ENCODE measurements around the gene BRMS1. TPM values are rescaled to one million over a fixed set of nuclear protein-coding genes. Genes with fewer than 3 reads are reported as not detected.
"Not testable (repeated sequence)": the region's sequence is repeated elsewhere in the genome, so short reads cannot be mapped to it uniquely, and the experiment has no call there.

Gene BRMS1
- total RNA-seq, 1 donor from 2014 or later, result 33.4 TPM

DNA sequence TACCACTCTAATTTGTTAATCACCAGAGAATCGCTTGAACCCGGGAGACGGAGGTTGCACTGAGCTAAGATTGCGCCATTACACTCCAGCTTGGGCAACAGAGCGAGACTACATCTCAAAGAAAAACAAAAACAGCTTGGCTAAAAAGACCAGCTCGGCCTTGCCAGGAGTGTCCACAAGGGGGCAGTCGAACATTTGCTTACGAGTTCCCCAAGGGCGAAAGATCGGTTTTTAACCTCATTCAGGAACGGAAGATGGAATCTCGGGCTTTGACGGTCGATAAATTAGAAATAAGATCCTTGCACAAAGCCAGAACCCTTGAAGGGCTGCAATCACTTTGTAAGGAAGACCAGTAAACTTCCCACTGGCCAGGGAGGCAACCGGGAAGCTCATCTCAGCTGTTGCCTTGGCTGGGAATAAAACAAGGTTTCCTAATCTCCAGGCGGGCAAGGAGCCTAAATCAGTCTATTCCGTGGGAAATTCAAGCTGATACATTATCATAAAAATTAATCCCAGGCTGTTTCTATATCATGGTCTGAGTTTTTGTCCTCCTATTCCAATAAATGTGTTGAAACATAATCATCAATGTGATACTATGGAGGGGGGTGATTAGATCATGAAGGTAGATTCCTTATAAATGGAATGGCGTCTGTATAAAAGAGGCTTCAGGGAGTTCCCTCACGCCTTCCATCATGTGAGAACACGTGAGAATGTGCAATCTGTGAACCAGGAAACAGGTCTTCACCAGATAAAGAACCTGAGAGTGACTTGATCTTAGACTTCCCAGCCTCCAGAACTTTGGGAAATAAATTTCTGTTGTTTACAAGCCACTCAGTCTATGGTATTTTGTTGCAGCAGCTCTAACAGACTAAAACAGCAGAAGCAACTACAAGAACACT lies 41.5 kb upstream of the BRMS1 start:
- Mint-ChIP-seq H3K27me3 (ENCODE audit: unreplicated experiment) (peaks cover 10% of the 10 kb centered on the region), H3K36me3 (ENCODE audit: unreplicated experiment) (no peaks in the 10 kb centered on the region), H3K27ac (ENCODE audit: unreplicated experiment) (no peak overlapping the region), H3K4me1 (ENCODE audit: unreplicated experiment) (peaks cover 4% of the 10 kb centered on the region), H3K4me3 (ENCODE audit: unreplicated experiment) (peak overlapping the region; percentile 56), H3K9me3 (ENCODE audit: unreplicated experiment) (no peaks in the 10 kb centered on the region)
- TF ChIP-seq, protein P1, sequence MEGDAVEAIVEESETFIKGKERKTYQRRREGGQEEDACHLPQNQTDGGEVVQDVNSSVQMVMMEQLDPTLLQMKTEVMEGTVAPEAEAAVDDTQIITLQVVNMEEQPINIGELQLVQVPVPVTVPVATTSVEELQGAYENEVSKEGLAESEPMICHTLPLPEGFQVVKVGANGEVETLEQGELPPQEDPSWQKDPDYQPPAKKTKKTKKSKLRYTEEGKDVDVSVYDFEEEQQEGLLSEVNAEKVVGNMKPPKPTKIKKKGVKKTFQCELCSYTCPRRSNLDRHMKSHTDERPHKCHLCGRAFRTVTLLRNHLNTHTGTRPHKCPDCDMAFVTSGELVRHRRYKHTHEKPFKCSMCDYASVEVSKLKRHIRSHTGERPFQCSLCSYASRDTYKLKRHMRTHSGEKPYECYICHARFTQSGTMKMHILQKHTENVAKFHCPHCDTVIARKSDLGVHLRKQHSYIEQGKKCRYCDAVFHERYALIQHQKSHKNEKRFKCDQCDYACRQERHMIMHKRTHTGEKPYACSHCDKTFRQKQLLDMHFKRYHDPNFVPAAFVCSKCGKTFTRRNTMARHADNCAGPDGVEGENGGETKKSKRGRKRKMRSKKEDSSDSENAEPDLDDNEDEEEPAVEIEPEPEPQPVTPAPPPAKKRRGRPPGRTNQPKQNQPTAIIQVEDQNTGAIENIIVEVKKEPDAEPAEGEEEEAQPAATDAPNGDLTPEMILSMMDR (IDR thresholded peaks at IDR 0.05), result peak; percentile 93
- DNase-seq (ENCODE audit: extremely low spot score, unreplicated experiment), result peak; percentile 94

DNA sequence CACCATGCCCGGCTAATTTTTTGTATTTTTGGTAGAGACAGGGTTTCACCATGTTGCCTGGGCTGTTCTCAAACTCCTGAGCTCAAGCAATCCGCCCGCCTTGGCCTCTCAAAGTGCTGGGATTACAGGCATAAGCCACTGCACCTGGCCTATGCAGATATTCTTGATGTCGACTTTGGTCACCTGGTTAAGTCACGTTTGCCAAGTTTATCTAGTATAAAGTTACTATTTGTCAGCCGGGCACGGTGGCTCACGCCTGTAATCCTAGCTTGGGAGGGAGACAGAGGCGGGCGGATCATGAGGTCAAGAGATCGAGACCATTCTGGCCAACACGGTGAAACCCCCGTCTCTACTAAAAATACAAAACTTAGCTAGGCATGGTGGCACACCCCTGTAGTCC lies 39.4 kb upstream of the BRMS1 start:
- H3K4me3 Mint-ChIP-seq (ENCODE audit: unreplicated experiment); H3K27me3 Mint-ChIP-seq (ENCODE audit: unreplicated experiment); H3K4me1 Mint-ChIP-seq (ENCODE audit: unreplicated experiment); H3K9me3 Mint-ChIP-seq (ENCODE audit: unreplicated experiment); H3K36me3 Mint-ChIP-seq (ENCODE audit: unreplicated experiment); H3K27ac Mint-ChIP-seq (ENCODE audit: unreplicated experiment); DNase-seq (ENCODE audit: extremely low spot score, unreplicated experiment): not testable (repeated sequence)

DNA sequence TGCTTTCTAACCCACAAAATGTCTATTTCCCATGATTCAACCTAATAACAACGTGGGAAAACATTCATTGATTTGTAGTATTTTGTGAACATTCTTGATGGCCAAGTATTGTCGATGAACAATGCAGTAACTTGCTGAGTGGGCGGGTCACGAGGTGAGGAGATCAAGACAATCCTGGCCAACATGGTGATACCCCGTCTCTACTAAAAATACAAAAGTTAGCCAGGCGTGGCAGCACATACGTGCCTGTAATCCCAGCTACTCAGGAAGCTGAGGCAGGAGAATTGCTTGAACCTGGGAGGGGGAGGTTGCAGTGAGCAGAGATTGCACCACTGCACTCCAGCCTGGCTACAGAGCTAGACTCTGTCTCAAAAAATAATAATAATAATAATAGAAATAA lies 35.4 kb upstream of the BRMS1 start:
- not testable (repeated sequence) for H3K4me1 Mint-ChIP-seq (ENCODE audit: unreplicated experiment); H3K9me3 Mint-ChIP-seq (ENCODE audit: unreplicated experiment)

DNA sequence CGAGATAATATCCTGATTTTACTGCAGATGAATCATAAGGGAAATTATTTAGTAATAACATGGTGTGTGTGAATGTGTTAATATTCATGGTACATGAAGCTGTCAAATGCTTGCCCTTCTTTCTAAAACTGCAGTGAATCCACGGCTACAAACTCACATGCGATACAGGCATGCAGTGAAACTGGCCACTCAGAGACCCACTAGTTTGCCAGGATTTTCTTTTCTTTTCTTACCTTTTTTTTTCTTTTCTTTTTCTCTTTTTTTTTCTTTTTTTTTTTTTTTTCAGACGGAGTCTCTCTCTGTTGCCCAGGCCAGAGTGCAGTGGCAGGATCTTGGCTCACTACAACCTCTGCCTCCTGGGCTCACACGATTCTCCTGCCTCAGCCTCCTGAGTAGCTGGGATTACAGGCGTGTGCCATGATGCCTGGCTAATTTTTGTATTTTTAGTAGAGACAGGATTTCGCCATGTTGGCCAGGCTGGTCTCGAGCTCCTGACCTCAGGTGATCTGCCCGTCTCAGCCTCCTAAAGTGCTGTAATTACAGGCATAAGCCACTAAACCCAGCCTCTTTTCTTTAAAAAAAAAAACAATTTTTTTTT lies 28.9 kb upstream of the BRMS1 start:
- peaks cover 17% of the 10 kb centered on the region for H3K4me1 Mint-ChIP-seq (ENCODE audit: unreplicated experiment)
- not testable (repeated sequence) for H3K27ac Mint-ChIP-seq (ENCODE audit: unreplicated experiment); H3K9me3 Mint-ChIP-seq (ENCODE audit: unreplicated experiment); DNase-seq (ENCODE audit: extremely low spot score, unreplicated experiment); H3K36me3 Mint-ChIP-seq (ENCODE audit: unreplicated experiment); H3K4me3 Mint-ChIP-seq (ENCODE audit: unreplicated experiment)
- H3K27me3 Mint-ChIP-seq (ENCODE audit: unreplicated experiment), result peaks cover 16% of the 10 kb centered on the region

More for the DNA sequence above, 35.4 kb upstream of the BRMS1 start:
- not testable (repeated sequence) for H3K4me3 Mint-ChIP-seq (ENCODE audit: unreplicated experiment); H3K36me3 Mint-ChIP-seq (ENCODE audit: unreplicated experiment); DNase-seq (ENCODE audit: extremely low spot score, unreplicated experiment); H3K27ac Mint-ChIP-seq (ENCODE audit: unreplicated experiment)
- peaks cover 11% of the 10 kb centered on the region for H3K27me3 Mint-ChIP-seq (ENCODE audit: unreplicated experiment)

DNA sequence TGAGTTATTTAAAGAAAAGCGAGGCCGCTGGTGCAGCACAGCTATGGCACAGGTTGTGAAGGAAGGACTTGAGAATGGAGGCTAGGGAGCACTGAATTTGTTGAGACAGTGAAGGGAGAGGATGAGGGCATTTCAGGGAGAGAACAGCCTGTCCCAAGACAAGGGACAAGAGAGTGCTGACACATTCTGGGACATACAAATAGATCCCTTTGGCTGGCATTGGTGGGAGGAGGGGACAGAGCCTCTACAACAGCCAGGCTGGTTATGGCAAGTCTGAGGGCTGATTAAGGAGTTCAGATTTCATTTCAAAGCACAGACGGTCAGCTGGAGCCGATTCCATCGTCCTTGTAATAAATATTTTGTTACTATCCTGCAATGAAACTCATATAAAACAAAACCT lies 28.4 kb upstream of the BRMS1 start:
- Mint-ChIP-seq H3K27me3 (ENCODE audit: unreplicated experiment) (peaks cover 16% of the 10 kb centered on the region), H3K4me1 (ENCODE audit: unreplicated experiment) (peaks cover 17% of the 10 kb centered on the region), H3K27ac (ENCODE audit: unreplicated experiment) (no peak overlapping the region), H3K36me3 (ENCODE audit: unreplicated experiment) (no peaks in the 10 kb centered on the region), H3K4me3 (ENCODE audit: unreplicated experiment) (no peak overlapping the region), H3K9me3 (ENCODE audit: unreplicated experiment) (no peaks in the 10 kb centered on the region)
- TF ChIP-seq, protein P1 (IDR thresholded peaks at IDR 0.05), result no peak
- DNase-seq (ENCODE audit: extremely low spot score, unreplicated experiment), result no peak

DNA sequence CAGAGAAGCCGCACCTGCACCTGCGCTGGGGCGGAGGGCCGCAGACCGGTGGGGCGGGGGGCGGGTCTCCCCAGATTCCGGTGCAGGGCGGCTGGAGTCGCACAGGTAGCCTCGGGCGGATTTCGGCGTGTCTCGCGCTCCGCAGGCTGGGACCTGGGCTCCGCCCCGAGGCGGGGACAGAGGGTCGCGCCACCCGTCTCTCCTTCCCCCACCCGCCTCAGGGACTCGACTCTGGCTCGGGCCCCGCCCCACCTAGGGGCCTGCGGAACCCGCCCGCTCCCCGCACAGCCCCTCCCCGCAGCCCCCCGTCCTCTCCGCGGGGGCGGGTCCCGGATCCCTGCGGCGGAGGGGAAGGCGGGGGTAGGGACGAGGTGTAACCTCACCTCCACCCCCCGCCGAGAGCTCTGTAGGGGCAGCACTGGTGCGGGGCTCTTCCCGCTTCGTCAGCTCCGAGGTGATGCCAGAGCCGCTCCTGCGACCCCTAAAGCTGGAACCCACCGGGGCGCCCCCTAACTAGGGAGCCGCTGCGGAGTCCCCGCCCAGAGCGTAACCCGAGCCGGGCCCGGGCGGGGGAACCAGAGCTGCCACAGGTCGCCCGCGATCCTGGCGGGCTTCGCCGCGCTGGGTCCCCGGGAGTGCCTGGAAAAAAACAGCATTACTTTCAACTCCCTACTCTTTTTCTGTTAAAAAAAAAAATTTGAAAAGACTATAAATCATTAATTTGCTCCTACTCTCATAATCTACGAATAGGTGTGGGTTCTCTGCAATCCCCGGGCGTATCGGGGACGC lies 26.9 kb upstream of the BRMS1 start, which contains the start of gene SLC29A2:
SLC29A2 (minus strand) TSS at position 134 of the 789 bp plus-strand sequence. CDS start 169 bp downstream, outside the sequence.
- peaks cover 10% of the 10 kb centered on the region for H3K27me3 Mint-ChIP-seq (ENCODE audit: unreplicated experiment)
- H3K36me3 Mint-ChIP-seq (ENCODE audit: unreplicated experiment), result no peaks in the 10 kb centered on the region
- no peak for DNase-seq (ENCODE audit: extremely low spot score, unreplicated experiment)
- TF ChIP-seq, protein P1 (IDR thresholded peaks at IDR 0.05), result no peak
- H3K9me3 Mint-ChIP-seq (ENCODE audit: unreplicated experiment), result no peaks in the 10 kb centered on the region
- peak within 1 kb of the TSS; percentile 69 for H3K4me3 Mint-ChIP-seq (ENCODE audit: unreplicated experiment)
- peaks cover 17% of the 10 kb centered on the region for H3K4me1 Mint-ChIP-seq (ENCODE audit: unreplicated experiment)
- H3K27ac Mint-ChIP-seq (ENCODE audit: unreplicated experiment), result peak within 1 kb of the TSS; percentile 87
